AG04450 (cell line): Measurements from ENCODE around the gene VAMP2. TPM values are rescaled to one million over a fixed set of nuclear protein-coding genes. Genes with fewer than 3 reads are reported as not detected.

ENCODE experiments used
- CTCF ChIA-PET: fragments of 300-600, 350-600 bp; formaldehyde crosslinking; extraction: SDS; loops from one replicate; lab custom pipeline; 2022; ENCODE audit warnings: antibody characterized with exemption, inconsistent platforms; lab: Charles Lee
- POLR2A ChIA-PET: fragments of 350-600 bp; formaldehyde crosslinking; extraction: SDS; loops from one replicate; lab custom pipeline; 2021; ENCODE audit warnings: antibody characterized with exemption, inconsistent platforms; lab: Yijun Ruan, JAX
- DNase-seq: peaks from one replicate; pipeline ENCODE4 v3.0.0-alpha.2; 2011; ENCODE audit warnings: low read depth, low spot score
- H3K27ac ChIP-seq: one replicate; pipeline ENCODE4 v1.5.1; 2012; ENCODE audit warnings: low read depth, low read length, control low read depth
- H3K27me3 ChIP-seq: one replicate; pipeline ENCODE4 v1.6.0; 2012; ENCODE audit warnings: low read length; ENCODE audit not compliant: control insufficient read depth, insufficient read depth
- H3K4me3 ChIP-seq: 2 replicates; pipeline ENCODE4 v1.5.1; 2011; ENCODE audit warnings: mild to moderate bottlenecking, low read depth, low read length, control low read depth
- H3K9me3 ChIP-seq: 2 replicates; pipeline ENCODE4 v1.5.1; 2012; ENCODE audit warnings: low read length; ENCODE audit not compliant: control insufficient read depth, insufficient read depth
- polyA plus RNA-seq: library from polyadenylated mRNA; depleted of rRNA; stranded (reverse); fragments of >200 nt; gene quantifications from 2 replicates; pipeline ENCODE4 v1.2.3, GENCODE V29; 2011
- TF ChIP-seq, protein P1 (sequence below): IDR thresholded peaks from 2 replicates; pipeline ENCODE4 v1.5.1; 2011; ENCODE audit warnings: low read depth, low read length, control low read depth, inconsistent platforms

The VAMP2 gene
- polyA plus RNA-seq, 1 experiment: 20.8 TPM

DNA sequence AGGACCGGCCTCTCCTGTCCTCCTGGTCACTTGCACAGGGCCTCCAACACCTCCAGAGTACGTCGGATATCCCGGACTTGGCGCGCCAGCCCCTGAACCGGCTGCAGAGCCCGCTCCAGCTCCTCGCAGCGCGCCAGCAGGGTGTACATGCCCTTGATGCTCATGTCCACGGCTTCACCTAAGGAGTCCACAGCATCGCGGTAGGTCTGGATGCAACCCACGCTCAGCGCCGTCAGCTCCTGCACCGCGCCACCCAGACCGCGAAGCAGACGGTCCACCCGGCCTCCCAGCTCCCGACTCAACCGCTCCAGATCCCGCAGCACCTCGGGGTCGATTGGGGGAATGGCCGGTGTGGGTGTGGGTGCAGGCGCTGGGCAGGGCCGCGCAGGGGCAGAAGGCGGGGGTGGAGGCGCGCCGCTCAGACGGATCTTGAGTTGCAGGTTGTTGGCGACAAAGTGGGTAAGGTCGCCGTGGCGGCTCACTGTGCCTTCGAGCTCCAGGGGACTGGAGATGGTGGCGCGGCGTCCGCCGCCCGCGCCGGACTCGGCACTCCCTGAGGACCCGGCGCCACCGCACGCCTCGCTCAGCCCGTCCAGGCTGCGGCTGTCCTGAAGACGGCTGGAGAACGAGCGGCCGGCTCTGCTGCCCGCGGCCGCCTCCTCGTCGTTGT is 26.4 kb upstream of the VAMP2 start:
- TF ChIP-seq, protein P1, sequence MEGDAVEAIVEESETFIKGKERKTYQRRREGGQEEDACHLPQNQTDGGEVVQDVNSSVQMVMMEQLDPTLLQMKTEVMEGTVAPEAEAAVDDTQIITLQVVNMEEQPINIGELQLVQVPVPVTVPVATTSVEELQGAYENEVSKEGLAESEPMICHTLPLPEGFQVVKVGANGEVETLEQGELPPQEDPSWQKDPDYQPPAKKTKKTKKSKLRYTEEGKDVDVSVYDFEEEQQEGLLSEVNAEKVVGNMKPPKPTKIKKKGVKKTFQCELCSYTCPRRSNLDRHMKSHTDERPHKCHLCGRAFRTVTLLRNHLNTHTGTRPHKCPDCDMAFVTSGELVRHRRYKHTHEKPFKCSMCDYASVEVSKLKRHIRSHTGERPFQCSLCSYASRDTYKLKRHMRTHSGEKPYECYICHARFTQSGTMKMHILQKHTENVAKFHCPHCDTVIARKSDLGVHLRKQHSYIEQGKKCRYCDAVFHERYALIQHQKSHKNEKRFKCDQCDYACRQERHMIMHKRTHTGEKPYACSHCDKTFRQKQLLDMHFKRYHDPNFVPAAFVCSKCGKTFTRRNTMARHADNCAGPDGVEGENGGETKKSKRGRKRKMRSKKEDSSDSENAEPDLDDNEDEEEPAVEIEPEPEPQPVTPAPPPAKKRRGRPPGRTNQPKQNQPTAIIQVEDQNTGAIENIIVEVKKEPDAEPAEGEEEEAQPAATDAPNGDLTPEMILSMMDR: no peak
- no peaks in the 10 kb centered on the region for H3K27me3 ChIP-seq
- CTCF ChIA-PET: interaction anchor here (0.9 to 1.7 kb wide), 3 partner anchors 9 to 112 kb away, joined by 3 to 5 read pairs (median 3); no protein-coding TSS in a partner anchor
- POLR2A ChIA-PET: interaction anchor here (1.1 to 1.4 kb wide), 3 partner anchors 11 to 21 kb away, joined by 7 to 14 read pairs (median 9); partner anchors contain the start of gene AURKB
- peak overlapping the region; percentile 75 for H3K4me3 ChIP-seq
- no peak overlapping the region for H3K27ac ChIP-seq
- no peaks in the 10 kb centered on the region; the same call in 1 of the 2 replicates for H3K9me3 ChIP-seq
- no peak for DNase-seq

DNA sequence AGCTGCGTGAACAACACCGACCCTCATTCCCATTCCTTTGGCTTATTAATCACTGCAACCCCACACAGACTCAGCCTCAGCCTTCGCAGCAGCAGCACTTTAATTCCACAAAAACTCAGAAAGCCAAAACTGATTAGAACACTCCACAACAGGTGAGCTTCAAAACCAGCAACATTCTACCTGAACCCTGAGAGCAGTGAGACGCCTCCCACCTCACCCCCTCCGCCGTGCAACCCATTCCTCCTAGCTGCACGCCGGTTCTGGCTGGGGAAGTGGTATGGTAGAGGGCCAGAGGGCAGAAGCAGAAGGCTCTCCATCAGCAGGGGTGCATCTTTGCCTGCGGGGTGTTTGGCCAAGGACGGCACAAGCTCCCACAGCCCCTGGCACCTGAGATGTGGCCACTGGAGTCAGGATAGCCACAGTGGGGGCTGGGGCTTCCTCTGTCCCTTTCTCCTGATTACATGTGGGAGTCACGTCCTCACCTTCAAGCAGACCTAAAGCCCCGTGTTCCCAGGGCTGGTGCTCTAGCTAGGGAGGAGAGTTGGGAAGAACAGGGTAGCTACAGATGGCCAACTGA is 25.6 kb upstream of the VAMP2 start:
- Histone ChIP-seq H3K9me3 (no peaks in the 10 kb centered on the region; the same call in 1 of the 2 replicates), H3K27me3 (no peaks in the 10 kb centered on the region), H3K4me3 (peak overlapping the region; percentile 75), H3K27ac (peak overlapping the region; percentile 68)
- TF ChIP-seq, protein P1: no peak
- no peak for DNase-seq
- ChIA-PET CTCF (interaction anchor here (0.8 to 1.7 kb wide), 4 partner anchors 10 to 113 kb away, joined by 3 to 5 read pairs (median 3); no protein-coding TSS in a partner anchor), POLR2A (interaction anchor here (0.7 to 3.6 kb wide), 5 partner anchors 10 to 37 kb away, joined by 3 to 25 read pairs (median 5); partner anchors contain the start of gene PER1)

DNA sequence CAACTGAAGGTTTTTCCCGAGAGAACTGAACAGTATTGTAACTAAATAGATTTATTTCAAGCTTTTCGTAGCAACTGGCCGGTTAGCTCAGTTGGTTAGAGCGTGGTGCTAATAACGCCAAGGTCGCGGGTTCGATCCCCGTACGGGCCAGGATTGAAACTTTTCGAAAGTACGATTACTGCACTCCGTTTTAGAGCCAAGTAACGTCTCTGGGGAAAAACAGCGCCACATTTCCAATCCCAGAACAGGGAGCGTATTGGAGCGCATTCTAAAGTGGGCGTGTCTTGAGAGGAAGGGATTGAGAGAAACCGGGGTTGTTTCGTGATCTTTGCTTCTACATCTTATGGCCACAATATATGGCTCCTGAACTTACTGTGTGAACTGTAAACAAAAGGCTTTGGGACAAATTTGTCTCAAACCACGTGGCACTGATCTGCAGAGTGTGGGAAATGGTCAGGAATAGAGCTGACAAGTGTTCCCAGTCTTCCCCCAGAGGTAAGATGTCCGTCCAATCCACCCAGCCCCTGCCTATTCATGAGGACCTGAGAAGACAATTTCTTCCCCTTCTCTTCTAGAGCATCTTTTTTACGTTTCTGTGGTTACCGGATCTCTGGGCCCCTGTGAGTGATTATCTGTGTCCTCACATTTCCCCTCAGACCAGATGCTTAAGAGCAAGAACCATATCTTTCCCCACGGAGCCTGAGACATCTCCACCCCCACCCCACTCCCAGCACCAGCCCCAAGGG is 24.9 kb upstream of the VAMP2 start:
- H3K27me3 ChIP-seq: no peaks in the 10 kb centered on the region
- TF ChIP-seq, protein P1: peak; percentile 6; the same call in 1 of the 2 replicates
- H3K4me3 ChIP-seq: peak overlapping the region; percentile 97
- H3K27ac ChIP-seq: peak overlapping the region; percentile 79
- ChIA-PET CTCF (interaction anchor here (0.7 to 1.7 kb wide), 4 partner anchors 11 to 94 kb away, joined by 3 to 5 read pairs (median 3); partner anchors contain the start of gene ALOXE3), POLR2A (interaction anchor here (0.7 to 3.6 kb wide), 6 partner anchors 11 to 38 kb away, joined by 3 to 25 read pairs (median 4); partner anchors contain the start of genes AURKB and PER1)
- H3K9me3 ChIP-seq: no peaks in the 10 kb centered on the region; the same call in 1 of the 2 replicates
- DNase-seq: peak; percentile 99

DNA sequence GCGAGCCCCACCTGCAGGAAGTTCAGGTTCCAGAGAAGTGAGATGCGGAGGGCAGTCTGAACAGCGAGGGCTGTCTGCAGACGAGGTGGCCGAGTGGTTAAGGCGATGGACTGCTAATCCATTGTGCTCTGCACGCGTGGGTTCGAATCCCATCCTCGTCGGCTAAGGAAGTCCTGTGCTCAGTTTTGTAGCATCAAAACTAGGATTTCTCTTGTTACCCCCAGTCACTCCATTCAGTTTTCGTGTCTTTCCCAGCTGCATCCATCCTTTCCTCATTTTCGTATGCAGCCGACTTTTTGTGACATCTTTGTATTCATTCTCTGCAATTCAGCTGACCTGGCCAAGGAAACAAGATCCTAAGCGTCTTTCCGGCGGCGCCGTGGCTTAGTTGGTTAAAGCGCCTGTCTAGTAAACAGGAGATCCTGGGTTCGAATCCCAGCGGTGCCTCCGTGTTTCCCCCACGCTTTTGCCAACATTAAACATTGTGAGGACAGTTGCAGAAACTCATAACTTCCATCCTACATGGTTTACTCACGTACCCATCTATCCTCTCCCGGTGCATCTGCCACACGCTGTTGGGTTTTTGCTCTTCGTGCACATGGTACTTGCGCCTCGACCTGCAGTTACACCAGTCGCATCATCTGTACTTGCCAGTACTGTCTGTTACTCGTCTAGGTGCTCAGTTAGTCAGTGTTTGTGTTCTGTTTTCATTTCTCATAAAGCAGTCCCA is 24.2 kb upstream of the VAMP2 start:
- POLR2A ChIA-PET: interaction anchor here (0.7 to 3.6 kb wide), 4 partner anchors 14 to 35 kb away, joined by 3 to 25 read pairs (median 14); partner anchors contain the start of genes AURKB and PER1
- Histone ChIP-seq H3K27me3 (no peaks in the 10 kb centered on the region), H3K27ac (peak overlapping the region; percentile 79), H3K9me3 (no peaks in the 10 kb centered on the region; the same call in 1 of the 2 replicates), H3K4me3 (peak overlapping the region; percentile 97)
- DNase-seq: peak; percentile 90
- TF ChIP-seq, protein P1: peak; percentile 53; the same call in 1 of the 2 replicates
- CTCF ChIA-PET: interaction anchor here (0.7 kb wide), 1 partner anchor 69 kb away, joined by 3 read pairs; the partner anchor contains the start of gene ALOXE3
